WTC11 (cell line): ENCODE measurements around the gene MIPOL1.

Experiments used
- CREB1 ChIP-seq: sonication (generic); formaldehyde crosslinking; IDR thresholded peaks from 2 replicates; pipeline ENCODE4 v1.8.0; 2023; ENCODE audit warnings: mild to moderate bottlenecking, missing genetic modification reagents
- ELF4 ChIP-seq: sonication (generic); formaldehyde crosslinking; IDR thresholded peaks from 2 replicates; pipeline ENCODE4 v1.8.1; 2022; ENCODE audit warnings: low read depth, mild to moderate bottlenecking, moderate library complexity, missing genetic modification reagents
- SP1 ChIP-seq: sonication (generic); formaldehyde crosslinking; conservative IDR thresholded peaks from 2 replicates; pipeline ENCODE4 v1.8.1; 2022; ENCODE audit warnings: missing genetic modification reagents
- ZNF263 ChIP-seq: sonication (generic); formaldehyde crosslinking; IDR thresholded peaks from 2 replicates; pipeline ENCODE4 v1.8.1; 2022; ENCODE audit warnings: low read depth, mild to moderate bottlenecking, moderate library complexity, missing genetic modification reagents
- ZNF423 ChIP-seq: fragments of 250-450 bp; sonication (Bioruptor Pico); IDR thresholded peaks from 2 replicates; pipeline ENCODE4 v2.1.2; 2022; ENCODE audit warnings: mild to moderate bottlenecking, moderate library complexity
- TF ChIP-seq, protein P1 (sequence below): sonication (generic); formaldehyde crosslinking; IDR thresholded peaks from 2 replicates; pipeline ENCODE4 v1.8.0; 2022; ENCODE audit warnings: mild to moderate bottlenecking, missing genetic modification reagents
- TF ChIP-seq, protein P2 (sequence below): fragments of 200-600 bp; IDR thresholded peaks from 2 replicates; pipeline ENCODE4 v1.8.0; 2022; ENCODE audit warnings: antibody characterized with exemption
- TF ChIP-seq, protein P3 (sequence below): fragments of 250-450 bp; sonication (Bioruptor Pico); IDR thresholded peaks from 2 replicates; pipeline ENCODE4 v1.9.0; 2021; ENCODE audit warnings: mild to moderate bottlenecking, borderline replicate concordance
- TF ChIP-seq, protein P4 (sequence below): sonication (generic); formaldehyde crosslinking; IDR thresholded peaks from 2 replicates; pipeline ENCODE4 v1.8.0; 2022; ENCODE audit warnings: mild to moderate bottlenecking, missing genetic modification reagents

DNA sequence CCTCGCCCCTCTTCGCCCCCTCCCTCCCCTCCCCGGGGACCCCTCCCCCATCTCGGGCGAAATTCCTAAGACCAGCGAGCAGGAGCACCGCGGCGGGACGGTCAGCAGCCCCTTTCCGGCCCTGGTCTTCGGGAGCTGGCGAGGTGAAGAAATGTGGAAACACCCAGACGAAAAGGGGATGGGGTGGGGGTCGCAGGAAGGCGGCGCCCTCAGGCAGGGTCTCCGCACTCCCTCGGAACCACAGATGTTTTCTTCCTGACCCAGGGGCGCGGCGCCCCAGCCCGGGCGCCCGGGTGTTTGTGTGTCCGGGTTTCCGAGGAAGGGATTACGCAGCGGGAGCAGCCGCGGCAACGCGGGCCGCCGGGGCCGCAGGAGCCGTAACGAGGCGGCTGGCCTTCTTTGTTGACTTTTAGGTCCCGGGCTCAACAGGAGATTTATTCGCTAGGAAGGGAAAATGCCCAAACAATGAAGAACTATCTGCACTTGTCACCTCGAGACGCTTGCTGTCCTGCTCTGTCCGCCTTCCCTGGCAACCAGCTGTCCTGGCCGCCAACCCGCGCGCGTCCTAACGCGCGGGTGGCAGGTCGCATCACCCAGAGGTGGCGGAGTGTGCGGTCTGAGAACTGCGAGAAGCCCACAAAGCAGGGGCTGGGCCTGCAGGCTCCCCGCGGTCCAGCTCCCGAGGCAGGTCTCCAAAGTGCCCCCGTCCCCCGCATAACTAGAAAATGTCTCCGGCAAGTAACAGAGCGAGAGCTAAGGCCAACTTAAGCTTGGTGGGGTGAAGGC, 390.3 kb downstream of the MIPOL1 start:
- TF ChIP-seq, protein P1, sequence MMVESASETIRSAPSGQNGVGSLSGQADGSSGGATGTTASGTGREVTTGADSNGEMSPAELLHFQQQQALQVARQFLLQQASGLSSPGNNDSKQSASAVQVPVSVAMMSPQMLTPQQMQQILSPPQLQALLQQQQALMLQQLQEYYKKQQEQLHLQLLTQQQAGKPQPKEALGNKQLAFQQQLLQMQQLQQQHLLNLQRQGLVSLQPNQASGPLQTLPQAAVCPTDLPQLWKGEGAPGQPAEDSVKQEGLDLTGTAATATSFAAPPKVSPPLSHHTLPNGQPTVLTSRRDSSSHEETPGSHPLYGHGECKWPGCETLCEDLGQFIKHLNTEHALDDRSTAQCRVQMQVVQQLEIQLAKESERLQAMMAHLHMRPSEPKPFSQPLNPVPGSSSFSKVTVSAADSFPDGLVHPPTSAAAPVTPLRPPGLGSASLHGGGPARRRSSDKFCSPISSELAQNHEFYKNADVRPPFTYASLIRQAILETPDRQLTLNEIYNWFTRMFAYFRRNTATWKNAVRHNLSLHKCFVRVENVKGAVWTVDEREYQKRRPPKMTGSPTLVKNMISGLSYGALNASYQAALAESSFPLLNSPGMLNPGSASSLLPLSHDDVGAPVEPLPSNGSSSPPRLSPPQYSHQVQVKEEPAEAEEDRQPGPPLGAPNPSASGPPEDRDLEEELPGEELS, result no peak
- TF ChIP-seq, protein P2, sequence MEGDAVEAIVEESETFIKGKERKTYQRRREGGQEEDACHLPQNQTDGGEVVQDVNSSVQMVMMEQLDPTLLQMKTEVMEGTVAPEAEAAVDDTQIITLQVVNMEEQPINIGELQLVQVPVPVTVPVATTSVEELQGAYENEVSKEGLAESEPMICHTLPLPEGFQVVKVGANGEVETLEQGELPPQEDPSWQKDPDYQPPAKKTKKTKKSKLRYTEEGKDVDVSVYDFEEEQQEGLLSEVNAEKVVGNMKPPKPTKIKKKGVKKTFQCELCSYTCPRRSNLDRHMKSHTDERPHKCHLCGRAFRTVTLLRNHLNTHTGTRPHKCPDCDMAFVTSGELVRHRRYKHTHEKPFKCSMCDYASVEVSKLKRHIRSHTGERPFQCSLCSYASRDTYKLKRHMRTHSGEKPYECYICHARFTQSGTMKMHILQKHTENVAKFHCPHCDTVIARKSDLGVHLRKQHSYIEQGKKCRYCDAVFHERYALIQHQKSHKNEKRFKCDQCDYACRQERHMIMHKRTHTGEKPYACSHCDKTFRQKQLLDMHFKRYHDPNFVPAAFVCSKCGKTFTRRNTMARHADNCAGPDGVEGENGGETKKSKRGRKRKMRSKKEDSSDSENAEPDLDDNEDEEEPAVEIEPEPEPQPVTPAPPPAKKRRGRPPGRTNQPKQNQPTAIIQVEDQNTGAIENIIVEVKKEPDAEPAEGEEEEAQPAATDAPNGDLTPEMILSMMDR, result no peak
- TF ChIP-seq ZNF423 (peak; percentile 63; the same call in 1 of the 2 replicates), SP1 (no peak), ZNF263 (no peak), CREB1 (CRISPR knock-in tag) (no peak), ELF4 (CRISPR knock-in tag) (no peak)
- TF ChIP-seq, protein P3, sequence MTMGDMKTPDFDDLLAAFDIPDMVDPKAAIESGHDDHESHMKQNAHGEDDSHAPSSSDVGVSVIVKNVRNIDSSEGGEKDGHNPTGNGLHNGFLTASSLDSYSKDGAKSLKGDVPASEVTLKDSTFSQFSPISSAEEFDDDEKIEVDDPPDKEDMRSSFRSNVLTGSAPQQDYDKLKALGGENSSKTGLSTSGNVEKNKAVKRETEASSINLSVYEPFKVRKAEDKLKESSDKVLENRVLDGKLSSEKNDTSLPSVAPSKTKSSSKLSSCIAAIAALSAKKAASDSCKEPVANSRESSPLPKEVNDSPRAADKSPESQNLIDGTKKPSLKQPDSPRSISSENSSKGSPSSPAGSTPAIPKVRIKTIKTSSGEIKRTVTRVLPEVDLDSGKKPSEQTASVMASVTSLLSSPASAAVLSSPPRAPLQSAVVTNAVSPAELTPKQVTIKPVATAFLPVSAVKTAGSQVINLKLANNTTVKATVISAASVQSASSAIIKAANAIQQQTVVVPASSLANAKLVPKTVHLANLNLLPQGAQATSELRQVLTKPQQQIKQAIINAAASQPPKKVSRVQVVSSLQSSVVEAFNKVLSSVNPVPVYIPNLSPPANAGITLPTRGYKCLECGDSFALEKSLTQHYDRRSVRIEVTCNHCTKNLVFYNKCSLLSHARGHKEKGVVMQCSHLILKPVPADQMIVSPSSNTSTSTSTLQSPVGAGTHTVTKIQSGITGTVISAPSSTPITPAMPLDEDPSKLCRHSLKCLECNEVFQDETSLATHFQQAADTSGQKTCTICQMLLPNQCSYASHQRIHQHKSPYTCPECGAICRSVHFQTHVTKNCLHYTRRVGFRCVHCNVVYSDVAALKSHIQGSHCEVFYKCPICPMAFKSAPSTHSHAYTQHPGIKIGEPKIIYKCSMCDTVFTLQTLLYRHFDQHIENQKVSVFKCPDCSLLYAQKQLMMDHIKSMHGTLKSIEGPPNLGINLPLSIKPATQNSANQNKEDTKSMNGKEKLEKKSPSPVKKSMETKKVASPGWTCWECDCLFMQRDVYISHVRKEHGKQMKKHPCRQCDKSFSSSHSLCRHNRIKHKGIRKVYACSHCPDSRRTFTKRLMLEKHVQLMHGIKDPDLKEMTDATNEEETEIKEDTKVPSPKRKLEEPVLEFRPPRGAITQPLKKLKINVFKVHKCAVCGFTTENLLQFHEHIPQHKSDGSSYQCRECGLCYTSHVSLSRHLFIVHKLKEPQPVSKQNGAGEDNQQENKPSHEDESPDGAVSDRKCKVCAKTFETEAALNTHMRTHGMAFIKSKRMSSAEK (CRISPR knock-in tag), result no peak
- TF ChIP-seq, protein P4, sequence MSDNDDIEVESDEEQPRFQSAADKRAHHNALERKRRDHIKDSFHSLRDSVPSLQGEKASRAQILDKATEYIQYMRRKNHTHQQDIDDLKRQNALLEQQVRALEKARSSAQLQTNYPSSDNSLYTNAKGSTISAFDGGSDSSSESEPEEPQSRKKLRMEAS, result no peak
